ENCODE measurements around the gene LSMEM2. TPM values are rescaled to one million over a fixed set of nuclear protein-coding genes. Genes with fewer than 3 reads are reported as not detected.

The LSMEM2 gene
- not detected for total RNA-seq

DNA sequence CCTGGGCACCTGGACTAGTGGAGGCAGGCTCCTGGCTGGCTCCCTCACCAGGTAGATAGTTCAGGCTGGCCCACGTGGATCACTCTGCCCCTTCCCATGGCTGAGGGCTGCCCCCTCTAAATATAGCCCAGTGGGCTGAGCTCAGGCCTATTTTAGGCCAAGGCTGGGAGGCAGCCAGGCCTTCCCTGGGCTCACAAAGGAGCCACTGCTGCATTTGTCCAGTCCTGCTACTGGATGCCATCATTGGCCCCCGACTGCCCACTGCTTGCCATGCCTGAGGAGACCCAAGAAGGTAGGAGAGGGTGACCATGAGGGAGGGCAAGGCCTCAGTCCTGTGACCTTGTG lies at the start of gene LSMEM2:
TSS of gene LSMEM2 (plus strand) at position 208 of the 345 bp plus-strand sequence. CDS start at position 235, 27 bp downstream.

DNA sequence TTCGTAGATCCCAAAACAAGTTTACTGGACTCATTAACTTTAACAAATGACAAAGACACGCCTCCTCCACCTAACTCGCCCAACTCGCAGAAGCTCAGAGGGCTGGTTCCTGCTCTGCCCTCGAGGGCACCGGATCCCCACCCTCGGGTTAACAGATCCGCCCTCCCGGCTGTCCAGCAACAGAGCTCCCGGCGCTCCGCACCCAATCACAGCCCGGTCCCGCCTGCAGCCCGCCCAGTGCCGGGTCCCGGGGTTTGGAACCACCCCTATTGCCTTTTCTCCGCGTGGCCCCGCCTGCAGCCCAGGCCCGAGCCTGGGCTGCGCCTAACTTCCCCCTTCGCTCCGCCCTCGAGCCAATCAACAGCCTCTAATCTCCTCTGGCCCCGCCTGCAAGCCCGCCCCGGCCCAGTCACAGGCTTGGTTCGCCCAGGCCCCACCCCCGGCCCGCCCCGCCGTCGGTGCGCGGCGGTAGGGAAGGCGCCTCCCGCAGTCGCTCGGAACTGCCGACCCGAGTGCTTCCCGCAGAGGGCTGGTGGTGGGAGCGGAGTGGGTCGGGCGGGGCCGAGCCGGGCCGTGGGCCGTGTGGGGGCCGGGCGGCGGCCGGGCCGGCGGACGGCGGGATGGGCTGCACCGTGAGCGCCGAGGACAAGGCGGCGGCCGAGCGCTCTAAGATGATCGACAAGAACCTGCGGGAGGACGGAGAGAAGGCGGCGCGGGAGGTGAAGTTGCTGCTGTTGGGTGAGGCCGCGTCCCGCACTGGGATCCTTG lies 43.0 kb upstream of the LSMEM2 start, which contains the start of gene GNAI2:
TSS of gene GNAI2 (plus strand) at position 489 of the 768 bp plus-strand sequence. CDS start at position 621, 132 bp downstream.

DNA sequence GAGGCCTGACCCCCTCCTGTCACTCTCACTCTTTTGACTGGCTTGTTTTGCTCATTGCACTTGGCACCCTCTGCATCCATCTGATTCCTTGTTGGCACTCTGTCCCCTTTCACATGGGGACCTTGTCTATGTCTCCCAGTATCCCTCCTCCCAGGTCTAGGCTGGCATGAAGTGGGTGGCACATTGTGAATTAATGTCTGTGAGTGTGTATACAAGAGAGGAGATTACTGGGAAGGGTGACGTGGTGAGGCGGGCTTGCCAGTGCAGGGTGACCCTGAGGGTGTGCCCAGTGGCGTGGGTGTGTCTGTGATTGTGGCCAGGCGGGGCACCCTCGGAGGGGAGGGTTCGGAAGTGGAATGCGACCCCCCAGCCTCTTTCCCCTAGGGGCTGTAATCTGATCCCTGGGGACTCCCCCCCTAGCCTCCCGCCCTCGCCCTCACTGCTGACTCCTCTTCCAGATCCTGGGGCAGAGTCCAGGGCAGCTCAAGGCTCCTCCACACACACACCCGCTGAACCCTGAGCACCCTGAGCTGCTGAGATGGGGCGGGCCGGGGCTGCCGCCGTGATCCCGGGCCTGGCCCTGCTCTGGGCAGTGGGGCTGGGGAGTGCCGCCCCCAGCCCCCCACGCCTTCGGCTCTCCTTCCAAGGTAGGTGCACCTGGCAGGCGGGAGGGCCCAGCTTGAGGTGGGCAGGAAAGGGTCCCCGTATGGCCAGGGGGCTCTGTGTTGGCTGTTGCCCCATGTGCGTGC lies 10.0 kb upstream of the LSMEM2 start, which contains the start of gene SEMA3B:
TSS of gene SEMA3B (plus strand) at position 445 of the 749 bp plus-strand sequence. CDS start at position 539, 94 bp downstream.

DNA sequence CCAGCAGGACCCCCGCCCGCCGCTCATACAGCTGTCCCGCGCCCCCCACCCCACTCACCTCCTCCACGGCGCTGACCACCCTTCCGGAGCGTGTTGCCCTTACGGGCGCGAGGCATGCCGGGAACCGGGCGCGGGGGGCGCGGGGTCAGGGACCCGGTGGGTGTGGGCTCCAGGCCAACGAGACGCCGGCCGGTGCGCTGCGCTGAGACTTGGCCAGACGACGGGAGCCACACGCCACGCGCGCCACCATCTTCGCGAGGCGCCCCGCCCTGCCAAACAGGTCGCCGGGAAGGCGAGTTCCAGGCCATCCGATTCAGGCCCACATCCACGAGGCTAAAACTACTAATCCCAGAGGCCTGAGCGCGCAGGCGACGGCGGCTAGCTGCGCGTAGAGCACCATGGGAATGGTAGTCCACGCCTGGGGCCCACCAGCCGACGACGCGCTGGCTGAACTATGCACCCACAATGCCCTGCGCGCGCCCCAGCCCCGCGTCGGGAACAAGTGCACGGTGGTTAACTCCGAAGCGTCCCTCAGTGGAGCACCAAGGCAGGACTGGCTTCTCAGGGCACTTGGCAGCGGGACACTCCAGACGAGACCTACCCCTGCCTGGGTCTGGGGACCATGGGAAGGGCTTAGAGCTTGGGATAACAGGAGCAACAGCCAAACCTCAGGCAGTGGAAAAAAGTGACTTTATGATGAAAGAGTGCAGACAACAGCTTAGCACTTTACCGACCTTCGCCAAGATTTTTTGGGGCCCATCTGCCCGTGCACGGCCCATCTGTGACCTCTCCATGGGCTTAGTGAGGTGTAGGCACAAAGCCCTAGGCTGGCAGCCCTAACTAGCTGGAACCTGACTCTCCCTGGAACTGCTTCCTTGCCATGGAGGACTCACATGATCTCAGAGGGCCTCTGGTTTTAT lies 13.5 kb downstream of the LSMEM2 start, which contains the start of gene IFRD2:
TSS of gene IFRD2 (minus strand) at position 271 of the 920 bp plus-strand sequence. CDS start at position 116, 155 bp downstream.

DNA sequence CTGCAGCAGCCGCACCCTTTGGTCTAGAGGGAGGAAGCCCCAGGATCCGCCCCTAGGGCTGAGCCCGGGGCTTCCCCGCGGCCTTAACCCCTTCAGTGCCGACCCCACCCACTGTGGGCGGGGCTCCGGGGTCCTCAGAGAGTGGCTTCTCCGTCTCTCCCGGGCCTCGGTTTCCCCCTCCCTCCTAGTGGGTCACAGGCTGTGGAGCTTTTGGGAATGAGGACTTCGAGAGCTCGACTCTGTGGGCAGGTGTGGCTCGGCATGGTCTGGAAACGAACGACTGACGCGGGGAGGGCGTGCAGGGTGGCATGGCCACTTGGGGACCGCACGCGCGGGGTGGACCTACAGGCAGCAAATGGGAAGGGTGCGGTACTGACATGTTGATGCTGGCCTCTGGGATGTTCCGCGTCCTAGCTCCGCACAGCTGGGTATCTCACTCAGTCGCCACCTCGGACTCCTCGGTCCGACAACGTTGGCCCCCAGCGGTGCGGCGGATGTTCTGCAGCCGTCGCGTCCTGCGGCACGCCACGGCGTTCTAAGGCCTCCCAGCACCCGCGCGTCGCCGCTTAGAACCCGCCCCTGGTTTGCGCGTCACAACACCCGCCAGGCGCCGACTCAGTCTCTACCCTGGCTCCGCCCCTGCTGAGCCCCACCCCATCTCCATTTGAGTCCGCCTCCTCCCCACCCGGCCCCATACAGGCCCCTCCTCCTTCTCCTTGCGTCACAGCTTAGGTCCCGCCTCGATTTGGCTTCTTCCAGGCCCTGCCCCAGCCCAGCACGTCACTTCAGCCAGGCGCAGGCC lies 20.1 kb downstream of the LSMEM2 start, which contains the start of the genes HYAL3 and NAA80:
TSS of gene HYAL3 (minus strand) at position 570 of the 802 bp plus-strand sequence. CDS start 3,803 bp downstream, outside the sequence.
TSS of gene NAA80 (minus strand) at position 570 of the 802 bp plus-strand sequence. CDS start 1,942 bp downstream, outside the sequence.

DNA sequence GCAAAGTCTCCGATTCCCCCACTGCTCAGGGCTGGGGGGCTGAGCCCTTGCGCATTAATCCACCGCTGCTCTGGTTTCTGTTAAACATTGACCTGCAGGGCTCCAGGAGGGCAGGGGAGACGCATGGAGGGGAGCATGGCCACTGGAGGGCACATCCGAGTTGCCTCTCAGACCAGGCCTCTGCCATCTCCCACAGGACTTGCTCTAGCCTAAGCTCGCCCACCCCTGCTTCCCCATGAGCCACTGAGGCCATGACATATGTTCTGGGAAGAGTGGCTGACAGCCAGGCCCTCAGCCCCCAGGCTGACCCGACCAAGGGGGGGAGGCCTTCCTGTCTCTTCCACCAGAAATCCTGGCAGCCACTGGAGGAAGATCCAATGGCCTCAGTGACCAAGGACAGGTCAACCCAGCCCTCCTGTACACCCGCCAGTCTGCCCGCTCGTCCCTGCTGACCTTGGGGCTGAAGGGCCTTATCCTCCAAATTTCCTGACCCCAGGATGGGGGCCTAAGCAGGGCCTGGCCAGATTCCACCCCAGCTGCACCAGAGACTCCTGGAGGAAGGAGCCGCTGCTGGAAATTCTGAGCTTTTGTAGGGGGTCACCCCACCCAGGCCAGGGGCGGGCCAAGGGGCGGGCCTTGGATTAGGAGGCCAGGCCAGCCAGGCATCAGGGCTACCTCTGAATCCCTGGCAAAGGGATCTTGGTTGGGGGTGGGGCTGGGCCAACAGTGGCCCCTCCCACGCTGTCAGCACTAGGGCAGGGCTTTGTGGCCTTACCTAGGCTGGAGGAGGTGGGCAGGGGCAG lies 24.3 kb downstream of the LSMEM2 start, which contains the start of gene HYAL1:
TSS of gene HYAL1 (minus strand) at position 562 of the 803 bp plus-strand sequence. CDS start 618 bp downstream, outside the sequence.

DNA sequence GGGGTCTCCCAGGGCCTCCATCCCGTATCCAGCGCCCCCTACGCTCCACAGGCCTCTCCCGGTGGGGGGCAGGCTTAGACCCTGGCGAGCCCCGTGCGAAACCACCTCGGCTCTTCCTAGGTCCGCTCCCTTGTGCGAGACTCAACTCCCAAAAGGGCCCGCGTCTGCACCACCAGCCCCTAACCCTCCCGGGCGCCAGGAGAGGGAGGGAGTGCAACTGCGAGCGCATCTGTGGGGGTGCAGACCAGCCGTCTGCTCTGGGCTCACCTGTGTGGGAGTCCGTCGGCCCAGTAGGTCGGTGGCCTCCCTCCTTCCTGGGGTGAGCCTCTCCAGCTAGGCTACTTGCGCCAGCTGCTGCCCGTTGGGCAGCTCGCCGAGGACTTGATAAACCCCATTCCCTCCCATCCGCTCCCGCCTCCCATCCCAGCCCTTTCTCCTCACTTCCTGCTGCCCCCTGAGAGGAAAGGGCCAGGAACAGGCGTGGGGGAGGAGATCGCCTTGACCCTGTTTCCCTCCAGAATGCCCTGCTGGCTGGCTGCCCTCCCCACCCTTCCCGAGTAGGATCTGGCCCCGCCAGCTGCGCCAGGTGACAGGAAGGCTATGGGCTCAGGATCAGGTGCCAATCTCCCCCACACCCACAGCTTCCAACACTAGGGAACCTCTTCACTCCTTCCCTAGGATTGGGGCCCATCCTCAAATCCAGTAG lies 43.7 kb downstream of the LSMEM2 start, which contains the start of gene HYAL2:
TSS of gene HYAL2 (minus strand) at position 360 of the 706 bp plus-strand sequence. CDS start 2,256 bp downstream, outside the sequence.

DNA sequence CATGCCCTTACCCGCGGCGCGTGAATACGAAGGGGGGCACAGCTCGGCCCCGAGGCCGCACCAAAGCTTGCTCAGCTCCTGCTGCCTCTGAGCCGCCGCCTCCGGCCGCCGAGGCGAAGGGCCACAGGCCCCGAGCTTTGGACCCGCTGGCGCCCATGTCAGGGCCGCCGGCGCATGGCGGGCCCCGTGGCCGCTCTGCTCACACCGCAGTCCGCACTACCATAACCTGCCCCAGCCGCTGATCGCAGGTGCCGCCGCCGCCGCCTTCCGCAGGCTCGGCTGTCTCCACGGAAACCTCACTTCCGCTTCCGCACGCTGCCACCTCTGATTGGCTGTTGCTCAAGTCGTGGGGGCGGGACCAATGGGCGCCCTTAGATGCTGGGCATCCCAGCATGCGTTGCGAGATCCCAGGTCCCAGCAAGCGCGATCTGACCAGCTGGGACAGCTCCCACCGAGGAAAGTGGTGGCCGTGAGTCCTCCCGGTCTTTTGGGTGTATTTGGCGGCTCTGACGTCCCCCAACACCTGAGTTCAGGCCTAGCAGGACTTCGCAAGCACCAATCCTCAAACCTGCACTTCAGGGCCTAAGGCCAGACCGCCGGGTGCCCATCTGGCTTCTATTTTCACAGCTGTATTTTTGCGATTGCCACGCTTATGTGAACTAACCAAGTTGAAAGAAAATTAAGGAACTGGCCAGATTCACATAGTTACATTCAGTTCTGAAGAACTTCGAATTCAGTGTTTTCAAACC lies 49.2 kb downstream of the LSMEM2 start, which contains the start of gene TUSC2:
TSS of gene TUSC2 (minus strand) at position 281 of the 749 bp plus-strand sequence. CDS start at position 157, 124 bp downstream.

Other genes starting within 250 kb of the LSMEM2 start
- 100 to 1,000 TPM; 125 to 126 TPM for gene RBM5, start 190.2 kb upstream of the LSMEM2 start, total RNA-seq
- under 1 TPM in 1 of 2 donors, not detected in 1; under 0.01 TPM for gene SEMA3F, start 123.8 kb upstream of the LSMEM2 start, total RNA-seq
- not detected for gene GNAT1, start 87.5 kb upstream of the LSMEM2 start, total RNA-seq
- not detected for gene SLC38A3, start 73.8 kb upstream of the LSMEM2 start, total RNA-seq
- gene GNAI2, start 42.9 kb upstream of the LSMEM2 start, total RNA-seq: 100 to 1,000 TPM; 195 to 230 TPM
- 1 to 10 TPM; 3.8 to 5.3 TPM for gene SEMA3B, start 9.9 kb upstream of the LSMEM2 start, total RNA-seq
- gene IFRD2, start 13.3 kb downstream of the LSMEM2 start, total RNA-seq: 100 to 1,000 TPM in 1 of 2 donors, 10 to 100 TPM in 1; 63.7 to 120 TPM
- 1 to 10 TPM; 5.2 to 6.0 TPM for gene HYAL3, start 20.3 kb downstream of the LSMEM2 start, total RNA-seq
- gene NAA80, start 20.3 kb downstream of the LSMEM2 start, total RNA-seq: 1 to 10 TPM; 4.7 to 5.9 TPM
- 1 to 10 TPM in 1 of 2 donors, under 1 TPM in 1; 0.67 to 1.4 TPM for gene HYAL1, start 24.5 kb downstream of the LSMEM2 start, total RNA-seq
- gene HYAL2, start 43.7 kb downstream of the LSMEM2 start, total RNA-seq: 10 to 100 TPM; 47.1 to 53.6 TPM
- gene TUSC2, start 49.1 kb downstream of the LSMEM2 start, total RNA-seq: 10 to 100 TPM; 19.3 to 24.1 TPM
- 10 to 100 TPM; 21.3 to 31.0 TPM for gene RASSF1, start 61.7 kb downstream of the LSMEM2 start, total RNA-seq
- under 1 TPM; 0.67 to 0.69 TPM for gene ZMYND10, start 66.6 kb downstream of the LSMEM2 start, total RNA-seq
- gene NPRL2, start 71.7 kb downstream of the LSMEM2 start, total RNA-seq: 10 to 100 TPM; 24.0 to 24.1 TPM
- 10 to 100 TPM; 16.5 to 31.6 TPM for gene CYB561D2, start 71.8 kb downstream of the LSMEM2 start, total RNA-seq
- 10 to 100 TPM; 54.0 to 72.9 TPM for gene TMEM115, start 80.4 kb downstream of the LSMEM2 start, total RNA-seq
- gene CACNA2D2, start 224.5 kb downstream of the LSMEM2 start, total RNA-seq: not detected

All from melanocyte of skin (primary cell).